NCI-H2171 treated with DMSO at 0.1 percent for 48 hours (cell line): ENCODE results near the gene PCGF5.
"Not testable (repeated sequence)": the region's sequence is repeated elsewhere in the genome, so short reads cannot be mapped to it uniquely, and the experiment has no call there.

ENCODE experiments used
- DNase-seq: peaks from one replicate; lab custom pipeline; 2025; lab: John Stamatoyannopoulos, UW

Gene PCGF5

DNA sequence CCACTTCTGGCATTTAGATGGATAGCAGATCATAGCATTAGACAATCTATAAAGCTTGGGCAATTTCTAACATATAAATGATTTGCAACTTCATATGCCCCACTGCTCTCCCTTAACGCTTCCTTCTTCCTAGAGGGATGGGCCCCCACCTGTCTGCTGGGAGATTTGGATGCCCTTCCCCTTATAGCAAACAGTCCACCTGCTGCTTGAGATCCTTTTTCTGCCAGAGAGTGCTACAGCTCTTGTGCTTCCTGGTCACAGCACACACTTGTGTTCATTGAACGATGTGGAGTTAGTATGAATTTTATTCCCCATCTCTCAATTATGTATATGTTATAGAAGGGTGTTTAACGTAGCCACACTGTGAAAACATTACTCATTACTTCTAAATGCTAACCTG, 10.4 kb upstream of the PCGF5 start:
- peak; percentile 43 for DNase-seq

DNA sequence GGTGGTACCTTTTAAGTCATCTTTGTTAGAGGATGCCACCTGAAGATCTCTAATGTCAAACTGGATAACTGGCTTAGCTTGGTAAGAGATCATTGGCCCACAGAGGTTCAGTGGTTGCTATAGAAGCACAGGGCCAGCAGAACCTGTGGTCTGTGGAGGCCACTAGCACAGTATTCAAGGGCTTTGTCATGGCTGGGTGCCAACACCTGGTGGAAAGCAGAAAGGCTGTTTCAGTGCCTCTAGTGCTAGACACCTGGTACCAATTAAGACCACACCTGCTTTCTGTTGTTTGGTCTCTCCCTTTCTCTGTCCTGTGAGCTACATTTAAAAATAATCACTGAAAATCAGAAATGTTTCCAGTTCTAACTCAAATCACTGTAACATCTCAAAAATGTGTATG, 10.0 kb upstream of the PCGF5 start:
- peak; percentile 69 for DNase-seq

DNA sequence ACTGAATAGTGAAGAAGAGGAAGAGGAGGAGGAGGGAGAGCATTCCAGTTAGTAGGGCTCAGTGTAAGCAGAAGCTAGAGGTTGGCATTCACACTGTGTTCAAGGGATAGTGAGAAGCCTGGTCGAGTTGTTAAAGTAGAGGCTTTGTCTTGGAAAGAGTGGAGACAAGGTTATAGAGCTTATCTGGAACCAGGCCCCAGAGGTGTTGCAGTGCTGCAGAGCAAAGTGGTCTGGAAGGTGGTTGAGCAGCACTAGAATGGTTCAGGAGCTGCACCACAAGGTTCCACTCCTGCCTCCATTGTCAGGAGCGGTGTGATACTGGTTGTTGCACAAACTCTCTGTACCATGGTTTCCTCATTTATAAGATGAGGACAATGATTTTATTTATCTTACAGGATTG, 8.8 kb upstream of the PCGF5 start:
- DNase-seq: no peak

DNA sequence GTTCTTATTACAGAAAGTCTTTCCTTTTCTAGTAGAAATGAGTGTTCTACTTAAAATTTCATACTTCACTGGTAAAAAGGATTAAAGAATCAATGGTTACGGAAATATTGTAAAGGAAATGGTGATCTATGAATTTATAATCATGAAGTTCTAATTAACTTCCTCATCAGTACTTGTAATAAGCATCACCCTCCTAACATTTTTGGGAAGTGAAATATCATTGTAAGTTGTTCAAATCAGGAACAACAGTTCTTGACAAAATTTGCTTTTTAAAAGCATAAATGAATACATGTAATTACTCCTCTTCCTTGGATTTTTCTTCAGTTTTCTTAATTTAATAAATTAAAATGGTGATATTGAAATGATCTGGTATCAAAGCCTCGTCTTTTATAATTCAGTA, 5.6 kb upstream of the PCGF5 start:
- no peak for DNase-seq

DNA sequence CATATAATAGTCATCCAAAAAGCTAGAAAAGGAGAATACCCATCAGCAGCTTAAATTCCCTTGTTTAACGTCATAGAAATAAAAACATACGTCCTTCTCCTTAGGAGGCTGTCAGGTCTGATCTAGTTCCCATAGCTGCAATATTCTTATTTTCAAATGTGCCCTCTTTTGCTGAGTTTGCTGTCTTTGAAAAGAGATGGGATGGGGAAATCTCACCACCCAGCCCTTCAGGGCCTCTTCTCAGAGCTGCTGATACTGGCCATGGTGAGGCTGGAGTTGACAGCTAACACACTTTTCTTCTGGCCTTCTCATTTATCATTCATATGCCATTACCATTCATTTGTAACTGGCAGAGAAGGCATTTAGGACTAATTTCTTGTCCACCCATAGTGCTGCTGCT, 5.1 kb upstream of the PCGF5 start:
- no peak for DNase-seq

DNA sequence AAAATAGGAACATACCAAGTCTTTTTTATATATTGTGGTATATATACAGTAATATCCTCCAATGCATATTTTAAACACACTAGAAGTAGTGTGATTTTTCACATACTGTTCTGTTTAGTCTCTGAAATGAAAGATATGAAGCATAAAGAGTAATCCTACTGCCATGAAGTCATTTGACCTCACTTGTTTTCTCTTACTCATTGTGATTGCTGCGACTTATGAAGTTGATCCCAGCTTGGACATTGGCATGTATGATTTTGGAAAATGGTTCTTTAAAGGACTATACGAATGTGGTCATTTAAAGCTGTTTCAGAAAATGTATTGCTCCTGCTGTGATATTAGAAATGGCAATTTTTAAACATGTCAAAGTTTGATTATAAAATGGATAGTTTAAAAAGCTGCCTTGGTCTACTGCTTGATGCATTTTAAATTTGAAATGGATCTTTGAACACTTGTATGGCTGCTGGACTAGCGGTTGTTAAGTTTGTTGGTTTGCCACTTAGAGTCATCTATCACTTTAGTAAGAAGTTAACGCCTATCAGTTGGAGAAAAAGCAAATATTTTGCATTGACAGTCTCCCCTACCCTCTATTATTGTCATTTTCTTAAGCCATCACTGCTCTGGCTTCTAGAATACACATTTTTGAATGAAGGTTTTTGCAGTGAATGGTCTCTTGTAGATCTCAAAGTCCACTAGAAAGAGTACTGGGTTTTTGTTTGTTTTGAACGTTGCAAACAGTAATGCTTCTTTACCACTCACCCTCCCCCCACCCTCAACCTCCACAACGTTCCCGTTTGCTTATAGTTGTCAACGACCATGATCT, 881 bp upstream of the PCGF5 start:
- no peak for DNase-seq

DNA sequence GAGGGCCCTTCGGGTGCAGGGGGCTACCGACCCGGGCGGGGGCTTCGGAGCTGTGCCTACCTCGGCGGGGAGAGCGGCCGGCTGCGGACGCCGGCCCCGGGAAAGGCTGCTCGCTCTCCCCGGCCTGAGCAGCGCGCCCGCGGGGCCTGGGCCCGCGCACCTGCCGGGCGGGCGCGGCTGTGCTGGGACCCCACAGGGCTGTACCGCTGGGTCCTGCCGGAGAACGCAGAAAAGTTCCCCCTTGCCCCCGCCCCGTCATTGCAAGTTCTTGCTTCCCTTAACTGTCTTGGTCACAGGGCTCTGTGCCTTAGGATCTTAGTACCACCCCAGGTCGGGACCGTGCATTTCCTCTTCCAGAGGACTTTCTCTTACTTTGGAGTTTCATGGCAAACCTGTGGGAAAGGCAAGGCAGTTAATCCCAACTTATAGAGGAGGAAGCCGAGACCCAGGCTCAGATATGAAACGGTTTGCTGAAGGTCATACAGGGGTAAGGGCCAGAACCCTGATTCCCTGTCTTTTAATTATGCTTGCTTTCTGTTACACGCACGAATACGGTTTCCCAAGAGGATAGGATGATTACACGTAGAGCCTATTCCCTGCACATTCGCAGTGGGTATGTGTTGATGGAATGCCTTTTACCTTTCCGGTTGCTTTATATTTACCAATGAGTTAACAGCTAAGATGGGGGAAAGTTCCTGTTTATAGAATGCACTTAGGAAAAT, 652 bp downstream of the PCGF5 start:
- DNase-seq: no peak

DNA sequence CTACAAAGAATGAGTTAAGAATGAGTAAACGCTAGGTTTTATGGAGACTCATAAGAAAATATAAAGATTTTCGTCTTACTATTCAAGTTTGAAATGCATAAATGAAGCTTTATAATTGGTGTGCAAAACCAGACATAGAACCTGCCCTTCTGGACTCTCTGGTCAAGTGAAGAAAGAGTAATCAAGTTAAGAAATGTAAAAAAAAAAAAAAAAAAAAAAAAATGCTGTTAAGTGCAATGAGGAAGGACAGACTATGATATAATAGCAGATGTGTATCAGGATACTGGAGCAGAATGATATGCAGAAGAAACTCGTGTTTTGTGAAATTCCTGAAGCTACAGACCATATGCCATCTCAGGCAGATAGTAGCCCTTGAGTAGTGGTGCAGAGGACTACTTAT, 5.6 kb downstream of the PCGF5 start:
- no peak for DNase-seq

DNA sequence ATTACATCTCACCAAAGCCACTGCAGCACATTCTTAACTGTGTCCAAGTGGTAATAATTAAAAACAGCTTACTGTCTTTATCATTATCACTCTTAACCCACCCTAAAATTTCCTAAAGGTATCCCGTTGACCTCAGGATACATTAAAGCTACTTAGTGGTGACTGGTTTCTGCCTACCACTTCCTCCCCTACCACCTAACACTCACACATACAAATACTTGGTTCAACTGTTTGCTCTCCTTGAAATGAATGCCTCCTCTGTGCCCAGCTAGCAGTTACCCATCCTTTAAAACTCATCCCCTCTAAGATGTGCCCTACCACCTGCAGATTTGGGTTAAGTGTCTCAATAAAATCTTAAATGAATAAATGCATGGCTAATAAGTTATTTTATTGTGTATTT, 7.1 kb downstream of the PCGF5 start:
- DNase-seq: no peak

DNA sequence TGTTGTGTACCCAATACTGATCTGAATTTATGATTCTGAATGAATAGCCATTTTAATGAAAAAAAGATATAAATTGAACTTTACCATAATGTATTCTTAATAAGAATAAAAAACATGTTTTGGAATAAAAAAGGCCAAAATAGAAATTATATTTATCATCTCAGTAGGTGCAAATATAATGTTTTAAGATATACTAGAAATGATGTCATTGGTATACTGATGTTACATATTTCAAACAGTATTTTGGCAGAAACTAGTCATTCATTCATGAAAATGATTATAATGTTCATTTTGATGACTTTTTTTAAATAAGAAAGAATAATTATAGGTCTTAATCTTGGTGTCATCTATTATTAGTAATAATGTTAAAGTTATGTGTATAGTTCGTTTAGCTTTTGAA, 9.2 kb downstream of the PCGF5 start:
- no peak for DNase-seq

DNA sequence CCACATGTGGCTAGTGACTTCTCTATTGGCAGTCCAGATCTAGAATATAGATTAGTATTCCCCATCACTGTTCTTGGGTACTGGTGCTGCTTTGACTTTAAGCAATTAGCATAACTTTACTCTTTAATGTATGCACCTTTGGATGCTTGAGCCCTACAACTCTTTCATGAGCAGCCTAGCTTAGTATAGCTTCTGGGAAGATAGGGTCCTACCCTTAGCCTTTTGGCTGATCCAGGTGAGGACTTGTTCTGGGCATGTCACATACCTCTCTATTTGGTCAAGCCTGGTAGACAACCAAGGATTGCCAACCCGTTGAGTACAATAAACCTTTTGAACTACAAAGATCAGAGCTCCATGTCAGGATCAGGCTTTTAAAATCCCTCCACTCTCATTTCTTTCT, 17.7 kb downstream of the PCGF5 start:
- no peak for DNase-seq

DNA sequence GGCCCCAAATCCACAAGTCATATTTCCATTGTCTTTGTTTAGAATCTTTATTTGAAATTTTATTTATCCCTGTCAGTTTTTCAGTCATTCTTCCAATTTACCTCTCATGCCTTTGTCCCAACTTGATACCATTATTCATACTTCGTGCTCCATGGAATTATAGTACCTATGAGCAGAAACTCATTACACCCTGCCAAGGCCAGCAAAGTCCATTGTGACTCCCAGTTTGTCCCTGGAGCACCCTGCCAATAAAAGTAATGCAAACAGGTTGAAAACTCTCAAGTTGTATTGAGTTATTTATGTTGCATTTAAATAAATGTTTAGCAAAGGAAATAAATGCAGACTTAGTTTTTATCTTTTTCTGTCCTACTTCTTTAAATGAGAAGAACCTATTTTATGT, 19.3 kb downstream of the PCGF5 start:
- DNase-seq: no peak

DNA sequence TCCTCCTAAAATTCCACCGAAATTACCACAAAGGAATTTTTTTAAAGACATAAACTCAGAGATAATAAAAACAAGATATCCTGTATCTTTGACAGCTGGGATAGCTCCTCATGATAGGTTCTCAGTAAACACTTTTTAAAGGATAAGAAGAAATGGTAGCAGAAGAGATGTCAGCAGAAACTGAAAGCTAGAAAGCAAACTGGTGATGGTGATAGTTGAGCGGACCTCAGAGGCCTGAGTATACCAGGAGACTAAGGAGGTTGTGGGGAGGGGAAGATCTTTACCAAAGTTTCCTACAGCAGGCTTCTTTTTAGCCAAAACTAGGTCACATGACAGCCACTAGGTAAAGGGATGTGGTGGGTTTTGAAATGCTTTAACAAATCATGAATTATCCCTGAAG, 22.5 kb downstream of the PCGF5 start:
- DNase-seq: no peak

DNA sequence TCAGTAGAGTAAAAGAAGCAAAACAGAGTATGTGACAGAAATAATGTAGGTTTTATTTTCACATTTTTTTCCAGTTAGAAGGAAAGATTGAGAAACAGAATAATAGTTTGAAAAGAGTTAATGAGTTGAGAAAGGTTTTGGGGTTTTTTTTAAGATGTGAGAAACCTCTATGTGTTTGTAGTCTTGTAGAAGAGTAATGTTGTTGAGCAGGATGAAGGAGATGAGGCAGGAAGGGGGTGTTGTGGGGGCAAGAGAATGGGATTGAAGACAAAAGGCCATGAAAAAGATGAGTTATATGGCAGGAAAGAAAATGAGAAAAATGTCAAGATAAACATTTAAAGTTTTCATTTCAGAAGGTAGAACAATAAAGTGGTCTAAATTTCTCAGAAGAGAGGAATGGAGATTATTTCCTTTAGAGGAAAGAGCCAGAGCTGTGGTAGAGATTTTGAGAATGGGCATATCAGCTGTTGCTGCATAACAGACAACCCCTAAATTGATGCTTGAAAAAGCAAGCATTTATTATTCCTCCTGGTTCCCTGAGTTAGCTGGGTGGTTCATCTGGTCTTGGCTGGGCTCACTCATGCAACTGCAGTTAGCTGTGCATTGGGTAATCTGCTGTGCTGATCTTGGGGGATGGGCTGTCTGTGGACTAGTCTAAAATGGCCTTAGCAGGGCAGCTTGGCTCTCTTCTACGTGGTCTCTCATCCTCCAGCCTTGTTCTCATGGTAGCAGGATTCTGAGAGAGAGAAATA, 27.1 kb downstream of the PCGF5 start:
- no peak for DNase-seq

DNA sequence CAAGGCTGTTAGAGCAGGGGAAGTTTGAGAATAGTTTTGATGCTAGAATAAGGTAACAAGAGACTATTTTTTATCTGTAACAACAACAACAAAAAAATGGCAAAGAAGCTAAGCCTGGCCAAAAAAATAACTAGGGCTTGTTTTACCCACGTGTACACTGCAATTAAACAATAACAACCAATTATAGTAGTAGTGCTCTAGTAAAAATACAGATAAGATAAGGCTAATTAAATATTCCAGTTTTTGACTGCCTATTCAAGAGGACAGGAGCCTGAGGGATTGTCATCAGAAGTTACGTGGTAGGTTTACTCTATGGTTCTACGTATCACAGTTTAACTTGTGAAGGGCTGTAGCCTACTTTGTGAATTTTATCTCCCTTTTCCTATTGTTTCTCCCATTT, 29.2 kb downstream of the PCGF5 start:
- DNase-seq: no peak

DNA sequence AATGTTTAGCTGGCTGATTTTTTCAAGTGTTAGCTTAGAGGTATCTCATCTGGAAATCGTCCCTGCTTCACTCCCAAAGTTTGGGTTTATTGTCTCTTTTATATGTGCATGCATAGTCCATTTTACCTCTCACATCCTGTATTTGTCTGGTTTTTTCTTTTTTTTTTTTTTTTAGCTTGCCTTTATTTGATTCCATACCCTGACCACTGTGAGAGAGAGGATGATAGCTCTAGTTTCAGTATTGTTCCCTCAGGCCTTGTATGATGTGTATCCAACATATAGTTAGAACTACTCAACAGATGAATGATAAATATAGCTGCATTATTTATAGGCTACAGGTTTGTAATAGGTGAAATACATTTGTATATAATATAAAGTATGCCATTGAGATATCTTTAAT, 29.9 kb downstream of the PCGF5 start:
- no peak for DNase-seq

DNA sequence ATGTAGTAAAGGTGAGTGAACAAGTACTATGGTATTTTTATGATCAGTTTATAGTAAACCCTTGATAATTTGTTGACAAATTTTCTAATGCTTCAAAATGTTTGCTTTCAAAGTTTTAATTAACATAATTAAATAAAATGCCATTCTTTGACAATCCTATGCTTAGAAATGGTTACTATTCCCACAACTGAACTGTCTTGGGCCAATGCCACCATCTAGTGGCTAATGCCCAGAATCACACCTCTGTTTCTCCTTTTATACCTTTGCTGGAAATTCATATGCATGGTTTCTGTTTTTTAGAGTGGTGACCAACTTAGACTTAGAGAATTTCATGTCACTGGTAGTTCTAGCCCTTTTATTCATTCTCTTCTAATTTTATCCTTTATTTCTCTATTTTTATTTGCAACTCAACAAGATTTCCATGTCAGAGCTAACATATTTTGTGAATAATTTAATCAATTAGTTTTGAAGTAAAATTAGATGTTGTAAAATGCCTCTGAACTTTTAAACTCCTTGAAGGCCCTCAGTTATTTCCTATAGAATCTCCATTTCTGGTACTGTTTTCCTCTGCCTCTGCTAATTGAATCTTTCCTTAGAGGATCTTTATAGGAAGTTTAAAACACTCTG, 31.1 kb downstream of the PCGF5 start:
- DNase-seq: peak; percentile 51

DNA sequence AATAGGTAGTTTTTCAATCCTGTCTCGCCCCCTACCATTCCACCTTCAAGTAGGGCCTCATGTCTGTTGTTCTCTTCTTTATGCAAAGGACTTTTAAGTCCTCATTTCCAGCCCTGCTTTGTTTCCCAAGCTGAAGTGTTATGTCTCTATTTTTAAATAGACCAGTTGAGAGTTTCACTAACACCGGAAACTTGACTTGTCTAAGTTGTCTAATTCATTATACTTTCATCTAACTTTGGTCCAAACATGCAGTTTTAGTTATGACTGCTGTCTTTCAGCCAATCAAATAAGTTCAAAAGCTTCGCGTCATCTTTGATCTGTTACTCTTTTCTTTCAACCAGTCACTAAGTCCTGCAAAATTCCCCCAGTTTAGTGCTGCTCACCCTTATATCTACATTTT, 32.8 kb downstream of the PCGF5 start:
- no peak for DNase-seq

DNA sequence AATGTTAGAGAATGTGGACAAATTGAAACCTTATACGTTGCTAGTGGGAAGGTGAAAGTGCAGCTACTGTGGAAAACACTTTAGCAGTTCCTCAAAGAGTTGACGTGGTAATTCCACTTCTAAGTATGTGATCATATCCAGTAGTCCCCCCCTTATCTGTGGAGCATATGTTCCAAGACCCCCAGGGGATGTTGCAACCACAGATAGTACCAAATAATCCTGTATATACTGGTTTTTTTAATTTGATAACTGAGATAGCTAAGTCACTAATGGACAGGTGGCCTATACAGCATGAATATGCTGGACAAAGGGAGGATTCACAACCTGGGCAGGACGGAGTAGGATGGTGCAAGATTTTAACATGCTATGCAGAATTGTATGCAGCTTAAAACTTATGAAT, 36.8 kb downstream of the PCGF5 start:
- DNase-seq: no peak

DNA sequence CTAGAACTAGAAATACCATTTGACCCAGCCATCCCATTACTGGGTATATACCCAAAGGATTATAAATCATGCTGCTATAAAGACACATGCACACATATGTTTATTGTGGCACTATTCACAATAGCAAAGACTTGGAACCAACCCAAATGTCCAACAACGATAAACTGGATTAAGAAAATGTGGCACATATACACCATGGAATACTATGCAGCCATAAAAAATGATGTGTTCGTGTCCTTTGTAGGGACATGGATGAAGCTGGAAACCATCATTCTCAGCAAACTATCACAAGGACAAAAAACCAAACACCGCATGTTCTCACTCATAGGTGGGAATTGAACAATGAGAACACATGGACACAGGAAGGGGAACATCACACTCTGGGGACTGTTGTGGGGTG, 40.0 kb downstream of the PCGF5 start:
- DNase-seq: not testable (repeated sequence)

DNA sequence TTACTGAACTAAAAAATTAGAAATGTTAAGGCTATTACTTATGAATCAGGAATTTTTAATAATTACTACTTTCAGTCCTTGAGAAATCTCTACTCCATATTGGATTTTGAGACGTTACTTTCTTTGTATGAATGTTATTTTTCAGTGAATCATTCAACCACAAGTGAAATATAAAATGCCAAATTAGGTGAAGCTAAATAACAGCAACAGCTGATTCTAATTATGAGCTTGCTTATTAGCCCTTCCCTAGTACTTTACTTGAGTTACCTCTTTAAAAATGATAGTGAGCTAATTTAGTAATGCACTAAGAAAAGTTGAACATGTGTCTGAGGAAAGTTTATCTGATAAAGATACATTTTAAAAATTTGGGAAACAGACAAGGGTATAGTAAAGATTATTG, 51.4 kb downstream of the PCGF5 start:
- no peak for DNase-seq

DNA sequence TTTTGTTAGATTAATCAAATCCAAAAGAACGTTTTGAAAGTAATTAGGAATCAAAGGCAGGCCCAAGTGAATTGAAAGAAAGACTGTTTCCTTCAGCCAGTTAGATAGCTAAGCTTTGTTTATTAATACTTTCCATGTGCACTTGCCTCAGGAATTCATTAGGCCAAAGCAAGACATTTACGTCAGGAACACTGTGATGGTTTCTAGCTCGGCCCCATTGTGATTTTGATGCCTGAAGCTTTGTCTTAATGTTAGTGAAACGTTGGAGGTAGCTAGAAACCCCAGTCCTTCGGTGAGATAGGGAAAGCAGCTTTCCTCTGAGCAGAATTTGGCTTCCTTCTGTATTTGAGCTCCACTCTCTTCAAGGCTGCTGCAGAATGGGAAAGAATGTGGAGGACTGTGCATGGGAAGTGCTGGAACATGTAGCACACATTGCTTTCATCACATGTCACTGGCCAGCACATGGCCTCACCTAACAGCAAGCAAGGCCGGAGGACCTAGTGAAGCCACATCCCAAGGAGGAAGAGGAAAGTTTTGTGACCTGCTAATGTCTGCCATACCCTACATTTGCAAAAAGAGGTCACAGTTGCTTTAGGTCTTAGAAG, 64.1 kb downstream of the PCGF5 start:
- no peak for DNase-seq
